Measurements from ENCODE around the gene FAP. TPM values are rescaled to one million over a fixed set of nuclear protein-coding genes. Genes with fewer than 3 reads are reported as not detected.

The FAP gene
- total RNA-seq, 1 experiment from 2014 or later, result not detected

GRCh38 chr2:162219426-162219825 is 23.8 kb downstream of the FAP start:
- Histone ChIP-seq H3K27ac (ENCODE audit: low read length) (no peak overlapping the region), H3K4me3 (ENCODE audit: low read length) (no peak overlapping the region), H3K36me3 (ENCODE audit: low read depth, low read length) (no peaks in the 10 kb centered on the region), H2AFZ (ENCODE audit: low read length) (no peak overlapping the region), H3K9ac (ENCODE audit: low read length) (no peak overlapping the region), H3K27me3 (ENCODE audit: low read length) (no peaks in the 10 kb centered on the region), H3K4me1 (ENCODE audit: insufficient read depth, low read length) (no peaks in the 10 kb centered on the region), H3K9me2 (replicated peaks; ENCODE audit: low read length) (no peaks in the 10 kb centered on the region), H3K79me2 (ENCODE audit: low read length) (no peaks in the 10 kb centered on the region), H3K4me2 (ENCODE audit: low read length) (no peak overlapping the region), H3F3A (ENCODE audit: low read length, unreplicated experiment) (no peaks in the 10 kb centered on the region), H4K20me1 (ENCODE audit: low read length) (no peaks in the 10 kb centered on the region), H3K9me3 (ENCODE audit: low read length) (no peaks in the 10 kb centered on the region)
- CTCF ChIA-PET, result interaction anchor here (0.6 to 2.9 kb wide), 3 partner anchors 66 to 81 kb away, joined by 5 to 38 read pairs (median 13); no protein-coding TSS in a partner anchor
- POLR2A ChIA-PET (ENCODE audit: unreplicated experiment), result no interaction called here
- BruUV-seq (replicated peaks), result no TSS peak
- ATAC-seq (no peak), DNase-seq (no peak)
- intact Hi-C loops (cut with micrococcal nuclease), result no loop called here
- TF ChIP-seq EZH2 (IDR thresholded peaks at IDR 0.05; ENCODE audit: low read length, unreplicated experiment) (no peak), CTCF (conservative IDR thresholded peaks at IDR 0.05; ENCODE audit: low read depth, low read length) (no peak), EZH2phosphoT487 (IDR thresholded peaks at IDR 0.05; ENCODE audit: borderline replicate concordance, low read length) (no peak)

- no peaks in the 10 kb centered on the region for H3K36me3 ChIP-seq (ENCODE audit: low read depth, low read length)
- BruUV-seq (replicated peaks), result no TSS peak
- no peak overlapping the region for H3K27ac ChIP-seq (ENCODE audit: low read length)
- ChIA-PET POLR2A (ENCODE audit: unreplicated experiment) (no interaction called here), CTCF (no interaction called here)
- H3K4me3 ChIP-seq (ENCODE audit: low read length), result no peak overlapping the region
- H3K9me3 ChIP-seq (ENCODE audit: low read length), result no peaks in the 10 kb centered on the region
- no peaks in the 10 kb centered on the region; the same call in 1 of the 2 replicates for H3K4me1 ChIP-seq (ENCODE audit: insufficient read depth, low read length)
- H3K9ac ChIP-seq (ENCODE audit: low read length), result no peak overlapping the region
- DNase-seq (no peak), ATAC-seq (no peak)
- intact Hi-C loops (cut with micrococcal nuclease), result no loop called here
- H3K4me2 ChIP-seq (ENCODE audit: low read length), result no peak overlapping the region
- no peaks in the 10 kb centered on the region for H3K9me2 ChIP-seq (replicated peaks; ENCODE audit: low read length)
- H3K79me2 ChIP-seq (ENCODE audit: low read length), result no peaks in the 10 kb centered on the region
- TF ChIP-seq EZH2 (IDR thresholded peaks at IDR 0.05; ENCODE audit: low read length, unreplicated experiment) (no peak), CTCF (conservative IDR thresholded peaks at IDR 0.05; ENCODE audit: low read depth, low read length) (no peak), EZH2phosphoT487 (IDR thresholded peaks at IDR 0.05; ENCODE audit: borderline replicate concordance, low read length) (no peak)
- H3F3A ChIP-seq (ENCODE audit: low read length, unreplicated experiment), result no peaks in the 10 kb centered on the region
- H2AFZ ChIP-seq (ENCODE audit: low read length), result no peak overlapping the region
- H3K27me3 ChIP-seq (ENCODE audit: low read length), result no peaks in the 10 kb centered on the region
- H4K20me1 ChIP-seq (ENCODE audit: low read length), result no peaks in the 10 kb centered on the region
Observed at GRCh38 chr2:162217598-162217997, 25.6 kb downstream of the FAP start.

- H3K4me3 ChIP-seq (ENCODE audit: low read length), result no peak overlapping the region
- H3K9ac ChIP-seq (ENCODE audit: low read length), result no peak overlapping the region
- H3K79me2 ChIP-seq (ENCODE audit: low read length), result no peaks in the 10 kb centered on the region
- no TSS peak for BruUV-seq (replicated peaks)
- H3K36me3 ChIP-seq (ENCODE audit: low read depth, low read length), result no peaks in the 10 kb centered on the region
- no peaks in the 10 kb centered on the region for H3F3A ChIP-seq (ENCODE audit: low read length, unreplicated experiment)
- no peak for ATAC-seq
- no peak for DNase-seq
- H3K4me2 ChIP-seq (ENCODE audit: low read length), result no peak overlapping the region
- intact Hi-C loops (cut with micrococcal nuclease), result no loop called here
- TF ChIP-seq EZH2phosphoT487 (IDR thresholded peaks at IDR 0.05; ENCODE audit: borderline replicate concordance, low read length) (no peak), CTCF (conservative IDR thresholded peaks at IDR 0.05; ENCODE audit: low read depth, low read length) (no peak), EZH2 (IDR thresholded peaks at IDR 0.05; ENCODE audit: low read length, unreplicated experiment) (no peak)
- ChIA-PET POLR2A (ENCODE audit: unreplicated experiment) (no interaction called here), CTCF (no interaction called here)
- no peak overlapping the region for H3K27ac ChIP-seq (ENCODE audit: low read length)
- H3K9me3 ChIP-seq (ENCODE audit: low read length), result no peaks in the 10 kb centered on the region
- H3K4me1 ChIP-seq (ENCODE audit: insufficient read depth, low read length), result peaks cover 9% of the 10 kb centered on the region; the same call in 1 of the 2 replicates
- H2AFZ ChIP-seq (ENCODE audit: low read length), result no peak overlapping the region
- H3K9me2 ChIP-seq (replicated peaks; ENCODE audit: low read length), result no peaks in the 10 kb centered on the region
- no peaks in the 10 kb centered on the region for H3K27me3 ChIP-seq (ENCODE audit: low read length)
- H4K20me1 ChIP-seq (ENCODE audit: low read length), result no peaks in the 10 kb centered on the region
Observed at GRCh38 chr2:162215162-162215561, 28.1 kb downstream of the FAP start.
